GM21619 (cell line): ENCODE results near the gene PNPLA1.
"Not testable (repeated sequence)": the region's sequence is repeated elsewhere in the genome, so short reads cannot be mapped to it uniquely, and the experiment has no call there.

Experiments used
- ATAC-seq: cut with Tn5 transposase; IDR thresholded peaks from one replicate; pipeline ENCODE4 v1.9.1; 2021; ENCODE audit not compliant: unreplicated experiment

PNPLA1 gene

GRCh38 chr6:36334832-36335459, 65.1 kb downstream of the PNPLA1 start:
- ATAC-seq = no peak

GRCh38 chr6:36335465-36336207, 65.8 kb downstream of the PNPLA1 start:
- no peak for ATAC-seq

- no peak for ATAC-seq
Measured at GRCh38 chr6:36336208-36336710, 66.4 kb downstream of the PNPLA1 start.

- ATAC-seq = no peak
Measured at GRCh38 chr6:36336779-36337241, 67.0 kb downstream of the PNPLA1 start, which contains the start of gene BNIP5. TSS of gene BNIP5 (minus strand) at chr6:36336888. CDS start at chr6:36330690, 6,198 bp downstream.

GRCh38 chr6:36337814-36338213, 68.0 kb downstream of the PNPLA1 start:
- no peak for ATAC-seq

- not testable (repeated sequence) for ATAC-seq
Measured at GRCh38 chr6:36338223-36338622, 68.4 kb downstream of the PNPLA1 start.

- no peak for ATAC-seq
Measured at GRCh38 chr6:36339146-36339545, 69.3 kb downstream of the PNPLA1 start.

- ATAC-seq = no peak
Measured at GRCh38 chr6:36340306-36340617, 70.4 kb downstream of the PNPLA1 start.

- ATAC-seq = peak; percentile 60
Measured at GRCh38 chr6:36340618-36341454, 71.0 kb downstream of the PNPLA1 start.

- no peak for ATAC-seq
Measured at GRCh38 chr6:36343109-36343680, 73.3 kb downstream of the PNPLA1 start.

- no peak for ATAC-seq
Measured at GRCh38 chr6:36345681-36346466, 76.0 kb downstream of the PNPLA1 start.

GRCh38 chr6:36346486-36347273, 76.8 kb downstream of the PNPLA1 start:
- no peak for ATAC-seq

- no peak for ATAC-seq
Measured at GRCh38 chr6:36347621-36348020, 77.8 kb downstream of the PNPLA1 start.

GRCh38 chr6:36349240-36349639, 79.4 kb downstream of the PNPLA1 start:
- no peak for ATAC-seq

- no peak for ATAC-seq
Measured at GRCh38 chr6:36350082-36350481, 80.2 kb downstream of the PNPLA1 start.

GRCh38 chr6:36350681-36351571, 81.1 kb downstream of the PNPLA1 start:
- no peak for ATAC-seq

GRCh38 chr6:36352477-36353157, 82.8 kb downstream of the PNPLA1 start:
- ATAC-seq = no peak

GRCh38 chr6:36353411-36353915, 83.6 kb downstream of the PNPLA1 start:
- ATAC-seq = no peak
